GM13976 (cell line): ENCODE data around the gene ST7L.

Source experiments
- DNase-seq: peaks from one replicate; pipeline ENCODE4 v3.0.0; 2012; ENCODE audit warnings: low spot score
- in situ Hi-C: fragments of 300-500 bp; cut with MboI; formaldehyde crosslinking; loops from one replicate; pipeline ENCODE4 v1.12.0; 2022; ENCODE audit warnings: low sequenced_read_pairs, mixed read lengths, inconsistent platforms; ENCODE audit not compliant: unreplicated experiment
- TF ChIP-seq, protein P1 (sequence below): IDR thresholded peaks from 2 replicates; pipeline ENCODE4 v1.5.1; 2012; ENCODE audit warnings: borderline replicate concordance, mild to moderate bottlenecking; ENCODE audit not compliant: insufficient read depth; ENCODE audit errors: extremely low read depth, missing control alignments, control extremely low read depth

The ST7L gene

DNA sequence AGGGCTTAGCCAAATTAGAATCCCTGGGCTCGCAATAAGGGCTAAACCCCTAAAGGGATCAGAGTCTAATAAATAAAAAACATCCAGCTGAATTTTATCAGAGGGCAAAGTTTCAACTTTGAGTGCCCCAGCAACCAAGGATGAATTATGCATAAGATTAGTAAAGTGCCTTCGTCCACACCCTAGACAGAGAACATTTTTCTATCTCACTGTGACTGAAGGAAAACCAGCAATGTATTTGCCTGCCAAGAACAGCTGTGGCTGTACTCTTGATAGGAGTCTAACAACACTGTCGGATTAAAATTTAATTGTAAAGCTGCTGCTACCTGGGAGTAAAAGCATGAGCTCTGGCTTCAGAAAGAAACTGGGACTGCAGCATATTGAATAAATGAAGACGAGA is 86.9 kb downstream of the ST7L start:
- in situ Hi-C loops = no loop called here
- DNase-seq = no peak
- TF ChIP-seq, protein P1, sequence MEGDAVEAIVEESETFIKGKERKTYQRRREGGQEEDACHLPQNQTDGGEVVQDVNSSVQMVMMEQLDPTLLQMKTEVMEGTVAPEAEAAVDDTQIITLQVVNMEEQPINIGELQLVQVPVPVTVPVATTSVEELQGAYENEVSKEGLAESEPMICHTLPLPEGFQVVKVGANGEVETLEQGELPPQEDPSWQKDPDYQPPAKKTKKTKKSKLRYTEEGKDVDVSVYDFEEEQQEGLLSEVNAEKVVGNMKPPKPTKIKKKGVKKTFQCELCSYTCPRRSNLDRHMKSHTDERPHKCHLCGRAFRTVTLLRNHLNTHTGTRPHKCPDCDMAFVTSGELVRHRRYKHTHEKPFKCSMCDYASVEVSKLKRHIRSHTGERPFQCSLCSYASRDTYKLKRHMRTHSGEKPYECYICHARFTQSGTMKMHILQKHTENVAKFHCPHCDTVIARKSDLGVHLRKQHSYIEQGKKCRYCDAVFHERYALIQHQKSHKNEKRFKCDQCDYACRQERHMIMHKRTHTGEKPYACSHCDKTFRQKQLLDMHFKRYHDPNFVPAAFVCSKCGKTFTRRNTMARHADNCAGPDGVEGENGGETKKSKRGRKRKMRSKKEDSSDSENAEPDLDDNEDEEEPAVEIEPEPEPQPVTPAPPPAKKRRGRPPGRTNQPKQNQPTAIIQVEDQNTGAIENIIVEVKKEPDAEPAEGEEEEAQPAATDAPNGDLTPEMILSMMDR = no peak

GRCh38 chr1:112530832-112531231 is 88.1 kb downstream of the ST7L start:
- in situ Hi-C loops = no loop called here
- DNase-seq = no peak
- TF ChIP-seq, protein P1 = no peak

DNA sequence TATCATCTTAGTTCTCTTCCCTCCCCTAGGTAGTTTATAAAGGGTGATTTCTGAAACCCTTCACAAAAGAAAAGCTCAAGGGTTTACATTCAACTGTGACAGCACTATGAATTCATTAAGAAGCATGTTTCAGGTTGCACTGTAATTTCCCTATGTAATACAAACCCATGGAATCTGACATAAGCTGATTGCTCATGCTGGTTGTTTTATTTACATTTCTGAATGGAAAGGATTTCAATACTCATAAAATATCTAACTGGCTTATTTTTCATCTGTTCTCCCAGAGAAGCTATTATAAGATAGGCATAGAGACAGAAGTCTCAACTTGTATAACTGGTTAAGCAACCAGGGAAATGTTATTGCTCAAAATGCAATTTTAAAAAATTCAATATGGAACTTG is 89.6 kb downstream of the ST7L start:
- DNase-seq = no peak
- in situ Hi-C loops = no loop called here
- TF ChIP-seq, protein P1 = no peak

DNA sequence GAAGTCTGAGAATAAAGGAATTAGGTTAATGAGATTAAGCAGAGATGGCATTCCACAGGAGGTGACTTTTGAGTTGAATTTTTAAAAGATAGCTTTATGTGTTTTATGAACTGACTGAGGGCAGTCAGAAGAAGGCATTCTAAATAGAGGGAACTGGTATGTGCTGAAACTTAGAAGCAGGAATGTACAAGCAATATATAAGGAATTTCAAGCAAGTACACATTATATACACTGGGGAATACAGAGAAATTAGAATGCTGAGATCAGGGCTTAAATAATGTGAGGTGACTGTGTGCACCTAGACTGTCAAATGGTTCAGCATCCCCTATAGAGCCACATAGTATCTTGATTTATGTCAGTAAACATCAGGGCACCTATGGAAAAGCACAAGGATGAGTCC is 90.9 kb downstream of the ST7L start:
- in situ Hi-C loops = no loop called here
- no peak for DNase-seq
- TF ChIP-seq, protein P1 = no peak

GRCh38 chr1:112527266-112528010 is 91.5 kb downstream of the ST7L start:
- TF ChIP-seq, protein P1 = no peak
- DNase-seq = no peak

DNA sequence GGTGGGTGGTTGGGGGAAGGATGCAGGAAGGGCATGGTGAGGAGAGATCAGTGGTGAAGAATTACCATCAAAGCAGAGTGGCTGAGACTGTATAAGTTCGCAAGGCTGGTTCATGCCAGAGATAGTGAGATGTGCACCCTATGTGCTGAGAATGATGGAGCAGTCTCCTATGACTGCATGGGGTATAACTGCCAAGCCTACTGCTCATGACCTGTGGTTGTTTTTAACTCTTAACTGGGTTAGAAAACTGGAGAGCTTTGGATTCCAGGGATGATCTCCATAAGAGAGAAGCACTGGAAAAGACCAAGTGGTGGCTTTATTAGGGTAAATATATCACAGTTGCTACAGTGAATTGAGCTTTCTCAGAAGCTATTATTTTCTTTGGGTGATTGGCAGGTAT is 94.0 kb downstream of the ST7L start:
- TF ChIP-seq, protein P1 = no peak
- in situ Hi-C loops = no loop called here
- no peak for DNase-seq

More at GRCh38 chr1:112527266-112528010, 91.5 kb downstream of the ST7L start:
- in situ Hi-C loops = no loop called here

DNA sequence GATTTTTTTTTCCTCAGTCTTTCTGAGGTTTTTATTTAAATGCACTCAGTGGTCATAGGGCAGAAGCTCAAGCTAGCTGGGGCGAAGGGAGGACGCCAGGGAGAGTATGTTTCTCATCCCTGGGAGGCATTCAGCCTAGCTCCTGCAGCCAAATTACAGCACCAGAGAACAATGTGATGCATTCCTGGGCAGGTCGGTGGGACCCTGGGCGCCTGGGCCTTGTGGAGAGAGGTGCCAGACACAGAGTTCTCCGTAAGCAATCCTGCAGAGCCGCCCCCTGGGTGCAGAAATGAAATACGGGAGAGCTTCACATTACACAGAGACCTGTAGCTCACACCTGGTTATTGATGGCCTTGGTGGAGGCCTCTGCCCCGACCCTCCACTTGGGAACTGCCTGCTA is 94.7 kb downstream of the ST7L start:
- no peak for DNase-seq
- TF ChIP-seq, protein P1 = no peak
- in situ Hi-C loops = no loop called here
